ENCODE measurements around the gene GRSF1.
A peak's percentile ranks its signal among the peaks of the same experiment; 100 is the strongest.

GRCh38 chr4:70838666-70839588, 763 bp downstream of the GRSF1 start:
- TF ChIP-seq, protein P1, sequence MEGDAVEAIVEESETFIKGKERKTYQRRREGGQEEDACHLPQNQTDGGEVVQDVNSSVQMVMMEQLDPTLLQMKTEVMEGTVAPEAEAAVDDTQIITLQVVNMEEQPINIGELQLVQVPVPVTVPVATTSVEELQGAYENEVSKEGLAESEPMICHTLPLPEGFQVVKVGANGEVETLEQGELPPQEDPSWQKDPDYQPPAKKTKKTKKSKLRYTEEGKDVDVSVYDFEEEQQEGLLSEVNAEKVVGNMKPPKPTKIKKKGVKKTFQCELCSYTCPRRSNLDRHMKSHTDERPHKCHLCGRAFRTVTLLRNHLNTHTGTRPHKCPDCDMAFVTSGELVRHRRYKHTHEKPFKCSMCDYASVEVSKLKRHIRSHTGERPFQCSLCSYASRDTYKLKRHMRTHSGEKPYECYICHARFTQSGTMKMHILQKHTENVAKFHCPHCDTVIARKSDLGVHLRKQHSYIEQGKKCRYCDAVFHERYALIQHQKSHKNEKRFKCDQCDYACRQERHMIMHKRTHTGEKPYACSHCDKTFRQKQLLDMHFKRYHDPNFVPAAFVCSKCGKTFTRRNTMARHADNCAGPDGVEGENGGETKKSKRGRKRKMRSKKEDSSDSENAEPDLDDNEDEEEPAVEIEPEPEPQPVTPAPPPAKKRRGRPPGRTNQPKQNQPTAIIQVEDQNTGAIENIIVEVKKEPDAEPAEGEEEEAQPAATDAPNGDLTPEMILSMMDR (IDR thresholded peaks at IDR 0.05): peak in 1 of 12 donors; percentile 14
- TF ChIP-seq POLR2A (IDR thresholded peaks at IDR 0.05): no peak
